K562 (cell line): ENCODE measurements around the gene CDC6. TPM values are rescaled to one million over a fixed set of nuclear protein-coding genes. Genes with fewer than 3 reads are reported as not detected.

ENCODE experiments used
- ARID3A ChIP-seq: IDR thresholded peaks from 2 replicates; pipeline ENCODE4 v1.6.1; 2012; ENCODE audit warnings: low read depth, low read length, improper control_type of control experiment, borderline replicate concordance
- BMI1 ChIP-seq: fragments of 150-350 bp; IDR thresholded peaks from 2 replicates; pipeline ENCODE4 v1.6.1; 2014; ENCODE audit warnings: low read length
- CBFA2T3 ChIP-seq: fragments of 450-650 bp; IDR thresholded peaks from 2 replicates; pipeline ENCODE4 v1.6.1; 2017
- FIP1L1 ChIP-seq: fragments of 200-400 bp; formaldehyde crosslinking; IDR thresholded peaks from 2 replicates; pipeline ENCODE4 v1.6.1; 2018; ENCODE audit warnings: mild to moderate bottlenecking, low read depth, low read length; ENCODE audit not compliant: poor library complexity, severe bottlenecking
- FOSL1 ChIP-seq: fragments of 200-800 bp; sonication (Bioruptor generic); conservative IDR thresholded peaks from 2 replicates; pipeline ENCODE4 v1.6.1; 2016; ENCODE audit warnings: missing genetic modification characterization, missing compliant biosample characterization
- GTF3C2 ChIP-seq: IDR thresholded peaks from 3 replicates; pipeline ENCODE4 v1.6.1; 2011; ENCODE audit warnings: borderline replicate concordance, mild to moderate bottlenecking, moderate library complexity; ENCODE audit not compliant: insufficient read length; ENCODE audit errors: extremely low read depth
- MTA2 ChIP-seq: fragments of 450-650 bp; IDR thresholded peaks from 2 replicates; pipeline ENCODE4 v1.6.1; 2016; ENCODE audit warnings: low read depth
- POLR2H ChIP-seq: IDR thresholded peaks from 2 replicates; pipeline ENCODE4 v1.6.1; 2016; ENCODE audit warnings: missing genetic modification characterization, low read depth, mild to moderate bottlenecking, control low read depth, missing compliant biosample characterization, moderate library complexity
- PRDM10 ChIP-seq: fragments of 450-650 bp; IDR thresholded peaks from 2 replicates; pipeline ENCODE4 v1.6.1; 2018; ENCODE audit not compliant: partially characterized antibody
- RAD21 ChIP-seq, 2 experiments: fragments of 250-450 bp in 1 of 2; fragments of 450-650 bp in 1 of 2; sonication (Bioruptor Pico) in 1 of 2; formaldehyde crosslinking in 1 of 2; IDR thresholded peaks in 1 of 2; conservative IDR thresholded peaks in 1 of 2; 2 replicates each; pipeline versions ENCODE4 v1.4.0 to v1.8.0; 2020 to 2022; ENCODE audit warnings: mild to moderate bottlenecking in 2 of 2, moderate library complexity in 1 of 2
- RNF219 ChIP-seq: fragments of 250-450 bp; sonication (Bioruptor Pico); IDR thresholded peaks from 2 replicates; pipeline ENCODE4 v1.5.0; 2022; ENCODE audit warnings: mild to moderate bottlenecking
- USF1 ChIP-seq: sonication (generic); formaldehyde crosslinking; IDR thresholded peaks from 2 replicates; pipeline ENCODE4 v1.9.0; 2022; ENCODE audit warnings: mild to moderate bottlenecking, missing genetic modification reagents
- ZNF316 ChIP-seq: fragments of 450-650 bp; IDR thresholded peaks from 2 replicates; pipeline ENCODE4 v1.6.1; 2016
- ZNF408 ChIP-seq: fragments of 250-450 bp; sonication (Bioruptor Pico); IDR thresholded peaks from 2 replicates; pipeline ENCODE4 v1.4.0; 2020; ENCODE audit warnings: low read depth, mild to moderate bottlenecking, moderate library complexity
- ZNF444 ChIP-seq: fragments of 250-450 bp; sonication (Bioruptor Pico); IDR thresholded peaks from 2 replicates; pipeline ENCODE4 v1.4.0; 2020; ENCODE audit warnings: mild to moderate bottlenecking, moderate library complexity
- ZNF766 ChIP-seq: fragments of 200-800 bp; sonication (Bioruptor generic); conservative IDR thresholded peaks from 2 replicates; pipeline ENCODE4 v1.6.1; 2016; ENCODE audit warnings: missing genetic modification characterization, missing compliant biosample characterization
- polyA plus RNA-seq, 8 experiments: library from polyadenylated mRNA; depleted of rRNA in 4 of 8; stranded (reverse) in 5 of 8; unstranded in 3 of 8; fragments of >200 nt; fragmentation: Nextera tagmentation in 2 of 8; fragmentation: Illumina TruSeq in 1 of 8; extraction: Ambion mirVana in 2 of 8; extraction: Trizol in 1 of 8; gene quantifications; 2 replicates each; pipeline versions ENCODE4 v1.2.1 to v1.2.3, GENCODE V29; 2011 to 2014; ENCODE audit warnings: inconsistent platforms in 1 of 8, missing spikeins in 1 of 8
- total RNA-seq, 7 experiments: library from RNA; depleted of rRNA in 6 of 7; stranded (reverse); fragments of >200 nt in 6 of 7; fragmentation: Illumina TruSeq in 2 of 7; extraction: Trizol in 2 of 7; gene quantifications; 2 replicates each; pipeline versions ENCODE4 v1.2.1 to v1.2.3, GENCODE V29; 2011 to 2021; ENCODE audit warnings: low replicate concordance in 1 of 7

The CDC6 gene
- total and polyA plus RNA-seq, 9 of the 15 experiments (the other 6 are each of a cell fraction or from before 2014, with no cell fraction given) = 29.6 to 141 (median 106) TPM

GRCh38 chr17:40341808-40342503, 54.3 kb downstream of the CDC6 start (continued):
- no peak for TF ChIP-seq FIP1L1
- TF ChIP-seq ARID3A = no peak
- TF ChIP-seq MTA2 = no peak
- no peak for TF ChIP-seq CBFA2T3
- no peak for TF ChIP-seq USF1 (CRISPR knock-in tag)
- no peak for TF ChIP-seq POLR2H (tag)
- TF ChIP-seq ZNF444 = no peak
- no peak for TF ChIP-seq RNF219 (CRISPR knock-in tag)
- no peak for TF ChIP-seq FOSL1 (tag)
- TF ChIP-seq ZNF408 (CRISPR knock-in tag) = no peak
- no peak for TF ChIP-seq BMI1
- TF ChIP-seq GTF3C2 = no peak
- TF ChIP-seq RAD21 (CRISPR knock-in tag; conservative IDR thresholded peaks at IDR 0.05 in 1 of 2, IDR thresholded peaks at IDR 0.05 in 1 of 2) = no peak
- no peak for TF ChIP-seq ZNF316
- peak; percentile 97 for TF ChIP-seq PRDM10
- TF ChIP-seq ZNF766 (CRISPR knock-in tag) = no peak
